Measurements from ENCODE around the gene CDC42EP5.

- TF ChIP-seq CTCF (conservative IDR thresholded peaks at IDR 0.05) (no peak), ZFX (IDR thresholded peaks at IDR 0.05) (no peak)
These were observed 33.0 kb upstream of the CDC42EP5 start for GRCh38 chr19:54506079-54506478.
